HT1080 (cell line): ENCODE data around the gene ISL2. TPM values are rescaled to one million over a fixed set of nuclear protein-coding genes. Genes with fewer than 3 reads are reported as not detected.

ENCODE experiments used
- DNase-seq: peaks from one replicate; pipeline ENCODE4 v3.0.0-alpha.2; 2015; ENCODE audit warnings: low read depth
- total RNA-seq: library from RNA; depleted of rRNA; stranded (reverse); fragments of >200 nt; shearing (Covaris generic); gene quantifications from 2 replicates; pipeline ENCODE4 v1.2.3, GENCODE V29; 2014

Gene ISL2
- total RNA-seq, 1 experiment from 2014 or later: 2.2 TPM

DNA sequence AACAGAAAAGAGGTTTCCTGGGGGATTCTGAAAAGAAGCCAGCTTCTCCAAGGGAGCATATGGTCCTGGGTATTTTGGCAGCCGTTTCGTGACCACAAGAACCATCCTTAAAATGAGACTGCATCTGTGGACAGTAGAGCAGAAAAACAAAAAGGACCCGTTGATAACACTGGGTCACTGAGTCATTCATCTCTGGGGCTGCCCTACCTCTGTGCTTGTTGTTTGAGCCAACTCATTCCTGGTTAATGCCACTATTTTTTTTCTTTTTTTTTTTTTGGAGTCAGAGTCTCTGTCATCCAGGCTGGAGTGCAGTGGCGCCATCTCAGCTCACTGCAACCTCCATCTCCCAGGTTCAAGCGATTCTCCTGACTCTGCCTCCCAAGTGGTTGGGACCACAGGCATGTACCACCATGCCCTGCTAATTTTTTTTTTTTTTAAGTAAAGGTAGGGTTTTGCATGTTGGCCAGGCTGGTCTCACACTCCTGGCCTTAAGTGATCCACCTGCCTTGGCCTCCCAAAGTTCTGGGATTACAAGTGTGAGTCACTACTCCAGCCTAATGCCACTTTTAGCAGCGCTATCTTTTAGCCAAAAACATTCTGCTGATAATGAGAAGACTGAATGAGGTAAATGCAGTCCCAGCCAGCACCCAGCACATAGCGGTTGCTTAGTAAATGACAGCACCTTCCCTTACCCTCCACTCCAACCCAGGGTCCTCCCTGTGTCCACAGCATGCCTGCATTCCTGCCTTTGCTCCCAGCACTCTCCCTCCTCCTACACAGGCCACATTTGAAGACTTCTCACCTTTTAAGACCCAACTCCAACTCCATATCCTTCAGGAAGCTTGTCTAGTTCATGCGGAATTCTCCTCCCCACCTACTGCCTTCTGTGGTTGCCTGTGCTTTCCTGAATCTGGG lies 9.1 kb upstream of the ISL2 start:
- DNase-seq: peak; percentile 80

DNA sequence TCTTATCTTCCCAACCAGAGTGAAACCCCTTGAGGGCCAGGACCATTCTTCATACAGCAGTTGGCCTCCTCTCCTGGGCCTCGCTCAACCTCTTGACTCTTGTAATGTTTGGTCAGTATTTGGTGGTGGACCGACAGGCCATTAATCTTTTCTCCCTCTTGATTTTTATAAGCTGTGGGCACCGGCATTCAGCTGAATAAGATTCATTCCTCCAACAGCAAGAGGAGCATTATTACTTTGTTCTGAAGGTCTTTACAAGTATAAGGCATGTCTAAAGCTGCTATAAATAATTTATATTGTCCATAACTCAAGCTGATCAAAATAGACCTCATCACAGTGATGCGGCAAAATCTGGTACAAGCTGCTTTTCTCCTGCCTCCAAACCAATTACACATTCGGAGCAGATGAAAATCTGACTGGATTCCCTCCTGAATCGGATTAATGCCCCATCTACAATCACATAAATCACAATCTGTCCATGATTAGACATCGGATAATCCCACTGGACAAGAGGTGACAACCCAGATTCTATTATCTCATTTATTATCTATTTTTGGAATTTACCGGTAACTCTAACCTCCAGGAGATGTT lies 8.4 kb upstream of the ISL2 start:
- DNase-seq: no peak

DNA sequence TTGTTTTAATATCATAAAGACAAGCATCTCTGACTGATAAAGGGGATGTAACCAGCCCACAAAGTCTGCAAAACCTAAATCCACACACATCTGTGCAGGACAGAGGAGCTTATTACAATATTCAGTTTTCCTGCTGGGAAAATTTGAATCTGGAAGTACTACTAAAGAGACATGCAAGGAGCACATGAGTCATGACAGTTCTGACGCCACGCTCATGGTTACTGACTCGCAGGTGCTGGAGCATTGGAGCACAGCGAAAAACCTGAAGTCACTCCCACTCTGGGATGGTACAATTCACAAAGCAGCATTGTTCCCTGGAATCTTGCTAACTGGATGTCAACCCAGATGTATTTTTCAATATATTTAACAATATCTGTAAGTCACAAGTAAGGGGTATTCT lies 7.6 kb upstream of the ISL2 start:
- peak; percentile 62 for DNase-seq

DNA sequence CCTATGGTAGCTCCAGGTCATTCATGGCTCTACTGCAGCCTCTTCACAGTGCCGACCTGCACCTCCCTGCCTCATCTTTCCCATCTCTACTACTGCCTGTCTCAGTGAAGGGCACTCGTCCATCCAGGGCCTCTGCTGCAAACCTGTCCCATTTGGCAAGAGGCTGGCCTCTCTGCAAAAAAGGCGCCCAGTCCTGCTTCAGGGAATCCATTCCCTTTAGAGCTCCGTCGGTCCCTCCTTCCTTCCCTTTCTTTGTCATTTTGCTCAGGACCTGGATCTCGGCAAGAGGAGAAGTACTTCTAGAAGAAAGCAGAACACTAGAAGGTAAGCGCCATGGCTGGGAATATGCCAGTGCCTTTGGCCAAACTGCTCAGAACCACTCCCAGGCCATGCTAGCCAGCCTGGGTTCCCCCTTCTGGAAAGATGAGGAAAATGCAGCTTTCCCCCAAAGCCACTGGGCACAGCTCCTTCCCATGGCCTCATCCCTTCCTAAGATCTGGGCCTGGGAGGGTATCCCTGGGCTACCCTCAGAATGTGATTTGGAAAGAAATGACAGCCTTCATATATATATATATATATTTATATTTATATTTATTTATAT lies 6.4 kb upstream of the ISL2 start:
- peak; percentile 46 for DNase-seq

DNA sequence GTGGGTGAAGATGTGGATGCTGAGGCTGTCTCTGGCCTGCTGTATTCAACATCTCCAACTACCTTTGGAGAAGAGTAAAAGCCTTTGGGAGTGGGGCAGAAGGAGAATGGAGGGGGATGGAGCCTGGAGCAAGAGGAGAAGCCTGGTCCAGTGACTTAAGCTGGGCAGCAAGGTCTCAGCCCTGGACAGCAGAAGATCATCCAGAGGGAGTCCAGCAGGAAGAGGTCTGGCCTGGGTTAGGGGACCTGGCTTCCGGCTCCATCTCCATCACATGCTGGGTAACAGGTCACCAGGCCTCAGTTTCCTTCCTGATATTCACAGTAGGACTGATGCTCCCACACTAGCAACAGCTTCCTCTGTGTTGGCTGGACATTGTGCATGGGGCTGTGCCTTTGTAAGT lies 3.8 kb upstream of the ISL2 start:
- DNase-seq: no peak

DNA sequence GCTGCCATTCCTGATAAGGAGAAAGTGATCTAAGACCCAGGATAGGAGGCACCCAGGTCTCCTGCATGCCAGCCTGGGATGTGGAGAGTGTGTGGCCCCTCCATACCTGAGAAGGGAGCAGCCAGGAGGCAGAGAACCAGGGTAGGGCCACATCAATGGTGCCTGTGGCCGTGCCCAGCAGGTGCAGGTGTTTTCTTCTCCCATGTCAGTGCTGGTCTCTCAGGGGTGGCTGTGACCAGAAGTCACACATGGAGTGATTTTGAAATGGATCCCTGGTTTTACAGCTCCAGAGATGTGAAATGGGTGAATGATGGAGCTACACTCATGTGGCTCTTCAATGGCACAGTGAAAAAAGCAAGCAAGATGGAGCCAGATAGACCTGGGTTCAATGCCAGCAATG lies 3.3 kb upstream of the ISL2 start:
- DNase-seq: no peak

DNA sequence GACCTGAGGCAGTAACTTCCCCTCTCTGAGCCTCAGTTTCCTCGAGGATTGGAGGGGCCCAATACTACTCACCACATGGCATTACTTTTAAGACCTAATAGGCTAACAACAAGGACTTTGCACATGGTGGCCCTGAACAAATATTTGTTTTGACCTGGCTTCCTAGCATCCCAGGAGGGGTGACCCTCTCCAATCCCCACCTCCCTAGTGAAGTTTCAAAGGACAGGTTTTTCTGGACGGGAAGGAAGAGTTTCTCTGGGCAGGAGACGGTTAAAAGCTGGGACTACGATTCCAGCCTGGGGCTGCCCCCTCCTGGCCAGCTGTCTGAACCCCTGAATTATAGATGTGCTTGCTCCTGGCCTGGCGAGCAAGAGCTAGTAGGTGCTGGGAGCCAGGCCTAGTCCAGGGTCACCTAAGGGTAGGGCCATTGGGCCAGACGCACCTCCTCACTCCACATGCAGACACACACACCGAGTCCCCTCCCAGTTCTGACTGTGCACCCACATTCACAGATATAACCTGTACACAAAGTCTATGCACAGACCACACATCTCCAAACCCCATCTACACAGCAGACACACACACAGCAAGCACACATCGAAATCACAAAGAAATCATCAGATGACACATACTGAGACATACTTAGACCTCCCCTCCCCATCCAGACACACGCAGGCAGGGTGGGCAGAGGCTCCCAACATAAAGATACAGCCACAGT lies 2.7 kb upstream of the ISL2 start:
- no peak for DNase-seq

DNA sequence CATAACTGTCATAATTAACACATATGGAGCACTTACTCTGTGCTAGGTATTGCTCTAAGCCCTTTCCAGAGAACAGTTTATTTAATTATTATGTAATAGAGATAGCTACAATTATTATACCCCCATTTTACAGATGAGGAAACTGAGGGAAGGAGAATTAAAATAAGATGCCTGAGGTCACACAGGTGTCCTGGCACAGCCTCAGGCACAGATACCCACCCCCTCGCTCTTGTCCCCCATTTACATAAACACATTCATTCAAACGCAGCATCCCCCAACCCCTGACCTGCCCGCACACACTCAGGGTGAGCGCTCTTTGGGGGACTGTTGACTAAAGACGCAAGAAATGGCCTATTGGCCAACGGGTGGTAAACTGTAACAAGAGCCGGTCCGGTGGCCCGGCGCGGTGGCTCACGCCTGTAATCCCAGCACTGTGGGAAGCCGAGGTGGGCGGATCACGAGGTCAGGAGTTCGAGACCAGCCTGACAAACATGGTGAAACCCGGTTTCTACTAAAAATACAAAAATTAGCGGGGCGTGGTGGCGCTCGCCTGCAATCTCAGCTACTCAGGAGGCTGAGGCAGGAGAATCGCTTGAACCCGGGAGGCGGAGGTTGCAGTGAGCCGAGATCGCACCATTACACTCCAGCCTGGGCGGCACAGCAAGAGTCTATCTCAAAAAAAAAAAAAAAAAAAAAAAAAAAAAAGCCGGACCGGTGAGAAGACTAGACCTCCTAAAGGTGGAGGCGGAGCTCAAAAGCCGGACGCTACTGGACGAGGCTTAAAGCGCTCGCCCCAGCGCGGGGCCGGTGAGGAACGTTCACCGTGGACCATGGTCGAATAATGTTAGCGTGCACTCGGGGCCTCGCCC lies 1.9 kb upstream of the ISL2 start:
- DNase-seq: no peak

DNA sequence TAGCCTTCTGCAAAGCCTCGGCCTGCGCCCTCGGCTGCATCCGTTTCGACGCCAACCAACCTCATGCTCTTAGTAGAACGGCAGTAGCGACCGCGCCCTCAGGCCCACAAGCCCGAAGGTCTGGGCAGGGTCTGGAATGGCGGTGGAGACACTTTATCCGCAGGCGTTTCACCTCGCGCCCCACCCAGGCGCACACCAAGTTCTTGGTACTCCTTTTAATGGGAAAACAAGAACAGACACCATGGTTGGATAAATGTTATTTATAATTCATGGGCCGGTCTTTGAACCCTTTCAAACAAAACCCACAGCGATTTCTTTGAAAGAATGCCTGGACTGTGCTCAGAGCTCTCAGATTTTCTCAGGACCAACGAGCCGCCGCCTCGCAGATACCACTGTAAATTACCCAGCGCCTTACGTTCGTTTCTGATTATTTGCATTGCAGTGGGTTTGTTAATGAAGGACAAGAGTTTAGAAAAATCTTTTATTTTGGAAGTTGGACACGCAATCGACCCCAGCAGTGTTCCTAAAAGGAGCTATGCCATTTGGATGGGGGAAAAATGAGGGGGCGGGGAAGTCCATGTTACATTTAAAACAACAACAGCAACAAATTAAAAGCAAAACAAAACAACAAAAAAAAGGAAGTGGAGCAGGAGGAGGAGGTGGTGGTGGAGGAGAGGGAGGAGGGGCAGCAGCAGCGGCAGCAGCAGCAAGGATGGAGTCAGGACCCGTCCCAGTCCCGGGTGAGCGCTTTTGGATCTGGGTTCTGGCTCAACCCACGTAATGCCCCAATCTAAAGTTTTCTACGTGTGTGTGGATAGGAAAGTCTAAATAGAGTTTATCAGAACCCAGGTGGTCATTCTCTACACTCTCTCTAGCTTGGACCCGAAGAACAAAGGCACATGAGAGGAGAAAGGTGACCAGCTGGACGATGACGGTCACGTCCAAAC lies 993 bp upstream of the ISL2 start:
- DNase-seq: no peak

DNA sequence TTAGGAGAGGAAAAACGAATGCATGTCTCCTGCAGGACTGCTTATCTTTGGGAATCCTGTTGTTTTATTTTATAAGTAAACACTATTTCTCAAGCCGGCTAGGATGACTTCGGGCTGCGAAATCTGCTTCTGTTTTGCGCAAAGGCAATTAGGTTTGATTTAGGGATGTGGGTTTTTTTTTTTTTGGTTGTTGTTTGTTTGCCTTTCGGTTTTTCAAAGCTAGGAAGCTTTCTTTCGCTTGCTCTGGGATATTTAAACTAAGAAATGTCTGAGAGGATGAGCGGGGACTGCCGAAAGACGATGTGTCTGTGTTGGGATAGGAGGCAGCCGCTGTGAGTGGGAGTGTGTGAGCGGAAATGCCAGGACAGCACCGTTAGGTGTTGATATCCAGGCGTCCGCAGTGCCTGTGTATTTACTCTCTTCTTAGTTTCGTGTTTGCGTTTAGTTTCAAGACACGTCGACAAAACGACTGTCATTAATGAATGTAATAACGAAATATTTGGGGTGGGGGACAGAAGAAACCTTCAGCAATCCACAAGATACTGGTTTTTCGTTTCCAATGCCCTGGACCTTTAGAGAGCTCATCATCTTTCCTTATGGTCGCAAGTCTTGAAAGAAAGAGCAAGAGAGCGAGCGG lies 604 bp downstream of the ISL2 start:
- no peak for DNase-seq

DNA sequence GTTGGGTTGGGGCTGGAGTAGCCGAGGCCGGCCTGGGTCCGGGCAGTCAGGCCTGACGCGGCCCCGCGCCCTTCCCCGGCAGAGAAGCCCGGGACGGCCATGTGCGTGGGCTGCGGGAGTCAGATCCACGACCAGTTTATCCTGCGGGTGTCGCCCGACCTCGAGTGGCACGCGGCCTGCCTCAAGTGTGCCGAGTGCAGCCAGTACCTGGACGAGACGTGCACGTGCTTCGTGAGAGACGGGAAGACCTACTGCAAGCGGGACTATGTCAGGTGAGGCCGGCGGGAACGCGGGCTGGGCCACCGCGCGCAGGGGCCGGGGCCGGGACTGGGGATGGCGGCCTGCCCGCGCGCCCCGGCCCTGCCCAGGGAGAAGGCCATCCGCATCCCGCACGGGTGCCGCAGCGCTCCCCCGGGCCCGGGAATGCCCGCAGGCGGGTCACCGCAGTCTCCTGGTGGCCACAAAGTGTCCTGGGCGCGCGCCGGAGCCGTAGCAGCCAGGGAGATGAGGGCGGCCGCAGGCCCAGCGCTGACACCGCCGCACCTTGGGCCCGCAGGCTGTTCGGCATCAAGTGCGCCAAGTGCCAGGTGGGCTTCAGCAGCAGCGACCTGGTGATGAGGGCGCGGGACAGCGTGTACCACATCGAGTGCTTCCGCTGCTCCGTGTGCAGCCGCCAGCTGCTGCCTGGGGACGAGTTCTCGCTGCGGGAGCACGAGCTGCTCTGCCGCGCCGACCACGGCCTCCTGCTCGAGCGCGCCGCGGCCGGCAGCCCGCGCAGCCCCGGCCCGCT lies 1.3 kb downstream of the ISL2 start:
- DNase-seq: no peak

DNA sequence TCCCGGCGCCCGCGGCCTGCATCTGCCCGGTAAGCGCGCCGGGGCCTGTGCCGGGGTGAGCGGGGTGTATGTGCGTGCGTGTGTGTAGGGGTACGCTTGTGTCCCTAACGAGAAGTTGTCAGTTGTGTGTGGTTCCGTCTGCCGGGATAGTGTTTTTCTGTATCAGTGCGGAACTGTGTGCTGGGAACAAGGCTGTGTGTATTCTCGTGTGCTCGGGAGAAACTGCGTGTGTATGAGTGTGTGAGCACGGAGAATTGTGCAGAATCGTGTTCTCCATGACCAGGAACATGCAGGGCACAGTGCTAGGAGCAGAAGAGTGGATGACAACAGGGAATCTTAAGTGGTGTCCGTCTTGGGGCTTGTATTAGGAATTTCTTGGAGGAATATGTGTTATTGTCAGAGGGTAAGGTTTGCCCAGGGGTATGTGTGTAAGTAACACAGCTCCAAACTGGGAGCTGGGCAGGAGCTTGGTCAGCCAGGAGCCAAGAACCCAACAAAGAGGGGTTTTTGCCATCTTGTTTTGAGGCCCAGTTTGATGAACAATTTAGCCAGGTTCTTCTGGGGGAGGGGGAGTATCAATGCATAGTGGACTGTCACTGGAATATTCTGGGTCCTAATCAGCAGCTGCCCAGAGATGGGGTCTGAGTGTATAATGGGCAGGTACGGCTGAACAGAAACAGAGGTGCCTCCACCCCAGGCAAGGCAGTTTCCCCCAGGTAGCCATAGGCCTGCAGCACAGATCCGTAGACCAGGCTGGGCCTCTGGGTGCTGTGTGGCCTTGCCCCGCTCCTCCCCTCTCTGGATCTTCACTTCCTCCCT lies 2.1 kb downstream of the ISL2 start:
- no peak for DNase-seq

DNA sequence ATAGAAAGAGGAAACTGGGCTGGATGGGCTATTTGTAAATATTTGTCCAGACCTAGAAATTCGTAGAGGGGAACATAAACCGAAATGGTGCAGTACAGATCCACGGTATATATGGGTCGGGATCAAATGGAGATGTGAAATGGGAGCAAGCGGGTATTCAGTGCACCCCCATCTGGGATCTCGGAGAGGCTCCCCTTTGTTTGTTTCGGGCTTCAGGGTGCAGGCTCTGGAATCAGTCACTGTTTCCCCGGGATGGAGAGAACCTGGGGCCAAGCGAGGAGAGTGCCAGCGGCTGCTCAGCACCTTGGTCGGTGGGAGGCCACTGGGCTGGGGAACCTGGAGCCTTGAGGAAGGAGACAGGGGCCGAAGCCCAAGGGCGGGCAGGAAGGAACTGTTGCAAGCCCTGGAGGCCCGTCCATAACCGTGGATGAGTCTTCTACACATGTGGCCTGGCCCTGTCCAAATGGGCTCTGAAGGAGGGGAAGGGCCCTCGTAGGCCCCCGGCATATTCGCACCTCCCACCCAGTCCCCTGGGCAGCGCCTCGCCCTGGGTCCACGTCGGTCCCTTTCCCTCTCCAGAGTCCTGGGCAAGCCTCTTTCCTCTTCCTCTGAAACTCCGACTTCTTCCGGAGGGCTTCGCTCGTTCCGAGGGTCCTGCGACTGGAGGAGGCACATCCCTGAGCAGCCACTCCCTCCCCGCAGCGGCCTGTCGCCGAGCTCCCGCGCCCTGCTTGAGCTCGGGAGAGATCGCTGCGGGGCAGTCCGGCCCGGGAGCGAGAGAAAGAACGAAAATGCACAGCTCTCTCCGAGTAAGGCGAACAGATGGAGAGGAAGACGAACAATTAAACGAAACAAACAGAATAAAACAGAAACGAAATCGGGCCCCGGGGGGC lies 3.0 kb downstream of the ISL2 start:
- DNase-seq: no peak

DNA sequence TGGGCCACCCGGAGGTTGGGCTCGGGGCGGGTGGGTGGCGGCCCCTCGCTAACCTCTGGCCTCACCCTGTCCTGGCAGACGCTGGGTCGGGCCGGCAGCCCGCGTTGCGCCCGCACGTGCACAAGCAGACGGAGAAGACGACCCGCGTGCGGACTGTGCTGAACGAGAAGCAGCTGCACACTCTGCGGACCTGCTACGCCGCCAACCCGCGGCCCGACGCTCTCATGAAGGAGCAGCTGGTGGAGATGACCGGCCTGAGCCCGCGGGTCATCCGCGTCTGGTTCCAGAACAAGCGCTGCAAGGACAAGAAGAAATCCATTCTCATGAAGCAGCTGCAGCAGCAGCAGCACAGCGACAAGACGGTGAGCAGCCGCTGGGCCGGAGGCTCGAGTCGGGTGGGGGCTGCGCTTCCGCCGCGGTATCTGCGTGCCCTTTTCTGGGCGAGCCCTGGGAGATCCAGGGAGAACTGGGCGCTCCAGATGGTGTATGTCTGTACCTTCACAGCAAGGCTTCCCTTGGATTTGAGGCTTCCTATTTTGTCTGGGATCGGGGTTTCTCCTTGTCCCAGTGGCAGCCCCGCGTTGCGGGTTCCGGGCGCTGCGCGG lies 3.7 kb downstream of the ISL2 start:
- DNase-seq: no peak

DNA sequence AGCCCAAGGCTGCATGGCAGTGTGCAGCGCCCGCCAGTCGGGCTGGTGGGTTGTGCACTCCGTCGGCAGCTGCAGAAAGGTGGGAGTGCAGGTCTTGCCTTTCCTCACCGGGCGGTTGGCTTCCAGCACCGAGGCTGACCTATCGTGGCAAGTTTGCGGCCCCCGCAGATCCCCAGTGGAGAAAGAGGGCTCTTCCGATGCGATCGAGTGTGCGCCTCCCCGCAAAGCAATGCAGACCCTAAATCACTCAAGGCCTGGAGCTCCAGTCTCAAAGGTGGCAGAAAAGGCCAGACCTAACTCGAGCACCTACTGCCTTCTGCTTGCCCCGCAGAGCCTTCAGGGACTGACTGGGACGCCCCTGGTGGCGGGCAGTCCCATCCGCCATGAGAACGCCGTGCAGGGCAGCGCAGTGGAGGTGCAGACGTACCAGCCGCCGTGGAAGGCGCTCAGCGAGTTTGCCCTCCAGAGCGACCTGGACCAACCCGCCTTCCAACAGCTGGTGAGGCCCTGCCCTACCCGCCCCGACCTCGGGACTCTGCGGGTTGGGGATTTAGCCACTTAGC lies 4.3 kb downstream of the ISL2 start:
- DNase-seq: no peak
